Heart right ventricle (tissue), 16 donors: ENCODE data around the gene GNS. TPM values are rescaled to one million over a fixed set of nuclear protein-coding genes. Genes with fewer than 3 reads are reported as not detected.
A peak's percentile ranks its signal among the peaks of the same experiment; 100 is the strongest.
"Not testable (repeated sequence)": the region's sequence is repeated elsewhere in the genome, so short reads cannot be mapped to it uniquely, and the experiment has no call there.

Source experiments
- ATAC-seq, 8 donors: fragments of 200-7000 bp; cut with Tn5 transposase; one replicate each; pipeline ENCODE4 v1.9.1; 2020; ENCODE audit warnings: mild to moderate bottlenecking in 8 of 8, moderate library complexity in 8 of 8, moderate number of reproducible peaks in 1 of 8
- DNase-seq, 2 donors: peaks; one replicate each; pipeline ENCODE4 v3.0.0-alpha.2; 2020
- H3K27ac ChIP-seq, 10 donors: fragments of 200-600 bp; sonication (generic) in 2 of 10; one replicate each; pipeline versions ENCODE4 v1.5.0 to v1.8.0; 2020 to 2022; ENCODE audit warnings: mild to moderate bottlenecking in 3 of 10
- H3K27me3 ChIP-seq, 7 donors: fragments of 200-600 bp; one replicate each; pipeline ENCODE4 v1.8.0; 2021 to 2022; ENCODE audit warnings: mild to moderate bottlenecking in 2 of 7
- H3K36me3 ChIP-seq, 9 donors: fragments of 200-600 bp; sonication (generic) in 1 of 9; one replicate each; pipeline versions ENCODE4 v1.5.0 to v1.8.0; 2020 to 2022; ENCODE audit warnings: mild to moderate bottlenecking in 2 of 9
- H3K4me1 ChIP-seq, 9 donors: fragments of 200-600 bp; sonication (generic) in 1 of 9; one replicate each; pipeline versions ENCODE4 v1.5.0 to v1.8.0; 2020 to 2022; ENCODE audit warnings: mild to moderate bottlenecking in 4 of 9
- H3K4me3 ChIP-seq, 10 donors: fragments of 200-600 bp; sonication (generic) in 2 of 10; one replicate each; pipeline versions ENCODE4 v1.5.0 to v1.8.0; 2020 to 2022; ENCODE audit warnings: mild to moderate bottlenecking in 7 of 10, moderate library complexity in 2 of 10
- H3K9me3 ChIP-seq, 11 donors: fragments of 200-600 bp in 10 of 11; sonication (generic) in 2 of 11; one replicate each; pipeline versions ENCODE4 v1.5.0 to v1.8.0; 2013 to 2022; ENCODE audit warnings: mild to moderate bottlenecking in 2 of 11, control low read depth in 1 of 11, moderate library complexity in 1 of 11
- CTCF ChIP-seq, 9 donors: fragments of 200-600 bp; sonication (generic) in 2 of 9; IDR thresholded peaks; one replicate each; pipeline versions ENCODE4 v1.5.0 to v1.8.0; 2021 to 2022; ENCODE audit warnings: antibody characterized with exemption in 9 of 9, mild to moderate bottlenecking in 5 of 9, moderate library complexity in 1 of 9
- WGBS, 2 donors: extraction: QIAGEN DNeasy Blood & Tissue Kit; methylation state at CpG; one replicate each; pipeline ENCODE4 v1.1.7; 2013; ENCODE audit warnings: inconsistent platforms in 1 of 2; 5-methylcytosine and 5-hydroxymethylcytosine counted together
- intact Hi-C, 10 donors: fragments of 100-400 bp; cut with DNase I; formaldehyde crosslinking; loops; one replicate each; pipeline versions ENCODE4 v1.11.1 to v1.14.2; 2022
- polyA plus RNA-seq, 2 donors: library from polyadenylated mRNA; stranded (reverse); fragments of 200-250 nt; gene quantifications; one replicate each; pipeline ENCODE4 v1.2.3, GENCODE V29; 2013
- total RNA-seq, 10 donors: library from RNA; stranded (reverse); fragmentation: NEBNext Ultra II Directional in 3 of 10; extraction: Animal tissue kit (Norgen Biotek cat#: 25700) in 3 of 10; gene quantifications; one replicate each; pipeline versions ENCODE4 v1.2.1 to v1.2.4, GENCODE V29; 2021 to 2023
- donor health status: Arrhythmogenic right ventricular cardiomyopathy.
- donor health status: ischemic (EF 13 %, LVEDD 7.1; RV severe dilation, severe dysfunction).
- donor health status: healthy with polysubstance abuse.
- donor health status: DM: no; HTN: yes; CAD: no.
- donor health status: DM: no; HTN: no; CAD: no.
- donor health status: ischemic (EF 25% LVEDD 6.9; RV normal size, moderate dysfunction).
- donor health status: ischemic (EF 25% LVEDD 5.7; RV mildly dilated, moderate dysfunction).
- donor health status: healthy.
- donor health status: DM: yes; HTN: yes; CAD: no.
- donor health status: Ischemic cardiomyopathy.
- donor health status: ischemic (EF 35%, LVEDD 5.7; RV mildly dilated, moderate dysfunction).
- donor health status: nonischemic (EF 11% LVEDD 7.7; RV severe dilation, severe dysfunction).
- donor health status: DM: yes; HTN: yes; CAD: no.
- donor health status: PGD.
- donor health status: ischemic (EF 29% LVEDD 5.4; RV normal size, mild dysfunction).
- donor health status: nonischemic (EF 23%, LVEDD 6.1; RV moderate dilation, normal function).

Gene GNS
- total and polyA plus RNA-seq, 12 donors, result 20.4 to 204 (median 101) TPM

- DNase-seq, result peak; percentile 20 to 53
- H3K27me3 ChIP-seq, result peaks cover 0 to 49% (median 15%) of the 10 kb centered on the region in 7 donors
- TF ChIP-seq CTCF (IDR thresholded peaks at IDR 0.05), result peak in 1 of 9 donors; percentile 17
- peak; percentile 46 to 86 (median 68) for ATAC-seq
- no peaks in the 10 kb centered on the region for H3K36me3 ChIP-seq
- H3K27ac ChIP-seq, result peak overlapping the region in 6 of 10 donors; percentile 11 to 42 (median 14)
- peaks cover 0 to 13% (median 4%) of the 10 kb centered on the region in 11 donors for H3K9me3 ChIP-seq
- H3K4me1 ChIP-seq, result peaks cover 0 to 28% (median 17%) of the 10 kb centered on the region in 9 donors
- intact Hi-C loops, result no loop called here
- H3K4me3 ChIP-seq, result peak overlapping the region; percentile 33 to 70 (median 64)
- 1% methylated on average over 88 to 103 of the region's 103 CpGs for whole genome bisulfite sequencing, 2 donors
Observed at GRCh38 chr12:64780531-64781279, 21.5 kb upstream of the GNS start.

- 15% methylated on average over 15 of the region's 15 CpGs for WGBS, 2 donors
- Histone ChIP-seq H3K4me1 (peaks cover 0 to 28% (median 17%) of the 10 kb centered on the region in 9 donors), H3K27ac (peak overlapping the region in 5 of 10 donors; percentile 11 to 42 (median 17)), H3K36me3 (no peaks in the 10 kb centered on the region), H3K4me3 (peak overlapping the region; percentile 33 to 70 (median 64)), H3K27me3 (peaks cover 0 to 49% (median 13%) of the 10 kb centered on the region in 7 donors), H3K9me3 (peaks cover 0 to 19% (median 10%) of the 10 kb centered on the region in 11 donors)
- TF ChIP-seq CTCF (IDR thresholded peaks at IDR 0.05), result no peak
- intact Hi-C loops, result no loop called here
- ATAC-seq (peak in 1 of 8 donors; percentile 5), DNase-seq (no peak)
Observed at GRCh38 chr12:64780132-64780530, 20.9 kb upstream of the GNS start.

- intact Hi-C loops, result no loop called here
- 83 to 85% methylated on average over 10 of the region's 10 CpGs for WGBS, 2 donors
- DNase-seq, result no peak
- H3K36me3 ChIP-seq, result no peaks in the 10 kb centered on the region
- H3K9me3 ChIP-seq, result peaks cover 0 to 26% (median 17%) of the 10 kb centered on the region in 11 donors
- TF ChIP-seq CTCF (IDR thresholded peaks at IDR 0.05), result no peak
- H3K27ac ChIP-seq, result no peak overlapping the region
- H3K4me3 ChIP-seq, result no peak overlapping the region
- H3K4me1 ChIP-seq, result peaks cover 0 to 28% (median 17%) of the 10 kb centered on the region in 9 donors
- peaks cover 0 to 46% (median 12%) of the 10 kb centered on the region in 7 donors for H3K27me3 ChIP-seq
- no peak for ATAC-seq
Observed at GRCh38 chr12:64779354-64779974, 20.3 kb upstream of the GNS start.

- intact Hi-C loops, H3K4me1 ChIP-seq, DNase-seq: not testable (repeated sequence)
Observed at GRCh38 chr12:64775147-64775736, 16.0 kb upstream of the GNS start.

More at GRCh38 chr12:64775147-64775736, 16.0 kb upstream of the GNS start:
- peaks cover 0 to 19% (median 0%) of the 10 kb centered on the region in 7 donors for H3K27me3 ChIP-seq
- peaks cover 0 to 35% (median 19%) of the 10 kb centered on the region in 11 donors for H3K9me3 ChIP-seq
- H3K27ac ChIP-seq, H3K4me3 ChIP-seq, ATAC-seq, H3K36me3 ChIP-seq: not testable (repeated sequence)
